Anterior cingulate cortex (tissue), 58 donors: ENCODE data around the gene LCA5L.
"Not testable (repeated sequence)": the region's sequence is repeated elsewhere in the genome, so short reads cannot be mapped to it uniquely, and the experiment has no call there.

Source experiments
- DNase-seq, 58 donors: peaks; one replicate each; lab custom pipeline; 2025; lab: John Stamatoyannopoulos, UW

Gene LCA5L

DNA sequence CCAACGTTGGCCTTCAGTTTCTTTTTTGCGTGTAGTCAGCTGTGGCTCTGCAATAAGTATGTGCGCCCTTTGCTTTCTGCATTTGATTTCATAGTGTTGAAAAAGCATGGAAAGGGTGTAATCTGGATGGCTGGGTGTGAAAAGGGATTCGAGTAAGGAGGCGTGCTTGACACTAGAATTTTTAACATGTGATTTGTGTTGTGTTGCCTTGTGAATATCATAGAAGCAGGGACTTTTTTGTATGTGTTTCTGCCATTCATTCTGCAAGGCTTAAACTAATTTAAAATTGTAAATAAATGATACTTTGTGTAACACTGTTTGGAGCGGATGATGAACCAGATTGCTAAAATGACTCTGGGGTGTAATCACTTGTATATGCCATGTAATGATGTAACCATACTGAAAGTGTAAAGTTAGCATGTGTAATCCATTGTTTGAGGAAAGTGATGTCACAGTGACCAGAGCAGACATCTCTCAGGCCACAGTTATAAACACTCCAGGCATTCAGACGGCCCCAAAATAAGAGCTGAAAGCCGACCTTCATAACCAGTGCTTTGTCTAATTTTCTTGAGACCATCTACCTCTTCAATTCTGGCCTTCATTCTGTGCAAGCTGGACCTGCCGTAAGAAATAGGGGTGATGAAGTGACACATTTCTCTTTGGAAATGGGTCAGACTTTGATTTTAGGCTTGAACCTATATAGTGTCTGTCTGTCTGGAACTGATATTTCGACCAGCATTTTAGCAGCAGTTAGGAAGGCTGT is 6.8 kb upstream of the LCA5L start:
- DNase-seq: peak in 14 of 58 donors; percentile 10 to 78 (median 38)

DNA sequence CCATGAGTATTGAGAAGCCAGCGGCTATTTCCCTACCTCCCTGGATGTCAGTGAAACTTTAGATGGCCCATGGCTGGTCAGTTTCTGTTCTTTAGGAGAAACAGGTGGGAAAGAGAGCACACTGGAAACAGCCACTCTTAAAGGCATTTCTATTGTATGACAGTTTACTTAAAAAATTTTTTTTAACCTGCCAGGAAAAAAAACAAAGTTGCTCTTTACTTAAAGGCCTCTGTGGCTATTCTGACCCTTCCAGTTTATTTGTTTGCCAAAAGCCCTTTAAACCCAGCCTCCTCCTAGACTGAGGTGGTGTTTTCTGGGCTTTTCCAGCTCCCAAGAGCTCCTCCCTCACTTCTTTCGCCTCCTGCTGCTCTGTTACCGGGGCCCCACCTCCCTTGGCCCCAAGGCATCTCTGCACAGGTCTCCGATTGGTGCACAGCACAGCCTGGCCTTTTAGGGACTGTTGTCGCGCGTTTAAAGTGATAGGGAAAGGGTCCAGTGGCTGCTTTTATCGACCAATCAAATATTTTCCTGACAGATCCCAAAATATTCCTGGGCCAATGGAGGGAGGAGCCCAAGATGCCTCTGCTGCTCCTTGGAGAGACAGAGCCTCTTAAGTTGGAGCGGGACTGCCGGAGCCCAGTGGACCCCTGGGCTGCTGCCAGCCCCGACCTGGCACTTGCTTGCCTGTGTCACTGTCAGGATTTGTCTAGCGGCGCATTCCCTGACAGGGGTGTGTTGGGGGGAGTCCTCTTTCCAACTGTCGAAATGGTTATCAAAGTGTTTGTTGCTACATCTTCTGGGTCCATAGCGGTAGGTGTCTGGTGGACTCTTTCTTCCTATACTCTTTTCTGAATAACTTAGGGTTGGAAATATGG is 6.0 kb upstream of the LCA5L start, which contains the start of gene SH3BGR:
Gene SH3BGR, plus strand, starts transcription at position 639 of the 875 bp plus-strand sequence. Its CDS starts 127 bp downstream, at position 766.
- peak in 44 of 58 donors; percentile 3 to 85 (median 48) for DNase-seq

GRCh38 chr21:39447264-39447663 is 1.7 kb upstream of the LCA5L start:
- no peak for DNase-seq

DNA sequence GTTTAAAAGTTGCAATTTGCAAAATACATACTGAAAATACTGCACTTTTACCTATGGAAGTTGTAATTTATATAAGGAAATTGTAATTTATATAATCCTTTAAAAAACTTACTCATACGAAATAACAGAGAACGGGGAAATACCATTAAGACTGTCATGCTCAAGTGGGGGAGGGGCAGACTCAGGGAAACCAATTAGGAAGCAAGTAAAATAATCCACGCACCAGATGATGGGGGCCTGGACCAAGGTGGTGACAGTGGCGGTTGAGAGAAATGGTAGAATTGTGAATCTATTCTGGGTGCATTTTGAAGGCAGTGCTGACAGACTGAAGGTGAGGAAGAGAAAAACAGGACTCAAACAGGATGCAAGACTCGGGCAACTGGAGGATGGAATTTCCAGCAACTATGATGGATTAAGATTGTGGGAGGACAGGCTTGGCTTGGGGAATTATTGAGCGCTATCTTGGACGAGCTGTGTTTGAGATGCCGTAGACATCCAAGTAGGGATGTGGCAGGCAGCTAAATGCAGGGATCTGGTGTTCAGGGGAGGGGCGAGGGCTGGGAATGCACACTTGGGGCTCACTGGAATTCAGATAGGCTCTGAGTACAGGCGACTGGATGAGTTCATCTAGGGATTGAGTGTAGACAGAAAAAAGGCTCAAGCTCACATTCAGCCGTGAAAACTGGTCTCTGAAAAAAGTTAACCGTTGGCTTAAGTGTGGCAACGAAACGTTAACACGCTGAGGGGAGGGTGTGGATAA is 977 bp downstream of the LCA5L start:
- DNase-seq: peak in 20 of 58 donors; percentile 3 to 53 (median 23)

GRCh38 chr21:39441502-39442475 is 3.8 kb downstream of the LCA5L start:
- DNase-seq: peak in 8 of 58 donors; percentile 4 to 55 (median 7)

GRCh38 chr21:39439232-39439631 is 6.3 kb downstream of the LCA5L start:
- DNase-seq: no peak

DNA sequence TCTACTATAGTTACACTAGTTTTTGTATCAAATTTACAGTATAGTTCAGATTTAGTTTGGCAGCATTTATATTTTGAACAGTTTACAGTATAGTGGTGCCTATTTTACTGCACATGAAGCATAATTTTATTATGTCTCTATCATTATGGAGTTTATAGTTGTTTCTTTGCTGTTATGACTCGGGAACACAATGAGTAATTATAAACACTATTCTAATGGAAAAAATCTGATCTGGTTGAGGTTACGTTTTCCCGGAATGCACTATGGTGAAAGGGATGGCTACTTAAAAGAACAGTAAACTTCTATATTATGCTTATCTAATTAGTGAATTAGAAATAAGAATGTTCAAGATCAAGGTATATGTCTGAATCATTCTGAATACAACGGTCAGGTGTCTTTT is 10.6 kb downstream of the LCA5L start:
- no peak for DNase-seq

DNA sequence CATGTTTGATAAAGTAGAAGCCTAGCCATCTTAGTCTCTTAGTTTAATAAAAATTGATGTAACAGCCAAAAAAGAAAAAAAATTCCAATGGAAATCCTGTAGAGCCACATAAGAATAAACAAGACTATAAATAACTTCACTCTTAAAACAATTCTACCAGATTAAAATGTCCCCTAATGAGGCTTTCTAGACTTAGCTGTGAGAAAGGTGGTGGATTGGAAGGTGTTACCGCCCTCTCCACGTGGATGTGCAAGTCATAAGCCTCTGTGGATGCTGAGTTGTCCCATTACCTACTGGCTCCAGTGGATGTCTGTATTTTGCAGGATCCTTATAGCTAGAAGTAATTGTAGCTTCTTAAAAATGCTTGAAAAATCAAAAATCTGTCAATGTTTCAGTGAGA is 14.6 kb downstream of the LCA5L start:
- DNase-seq: no peak

DNA sequence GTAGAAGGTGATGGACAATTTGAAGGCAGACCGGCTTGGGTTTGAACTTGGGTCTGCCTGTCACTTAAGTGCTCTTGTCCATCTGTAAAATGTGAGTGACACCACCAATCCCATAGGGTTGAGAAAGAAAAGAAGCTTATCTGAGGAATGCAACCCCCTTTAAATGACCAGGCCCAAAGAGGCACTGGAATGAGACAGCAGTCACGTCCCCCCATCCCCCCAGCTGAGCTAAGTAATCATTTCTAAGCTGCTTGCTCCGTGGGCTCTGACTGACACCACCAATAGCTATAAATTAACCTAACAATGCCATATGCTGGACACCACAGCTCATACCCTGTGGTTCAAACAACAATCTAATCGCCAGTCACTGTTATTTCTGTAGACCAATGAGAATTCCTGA is 15.1 kb downstream of the LCA5L start:
- DNase-seq: no peak

GRCh38 chr21:39430016-39430415 is 15.6 kb downstream of the LCA5L start:
- no peak for DNase-seq

DNA sequence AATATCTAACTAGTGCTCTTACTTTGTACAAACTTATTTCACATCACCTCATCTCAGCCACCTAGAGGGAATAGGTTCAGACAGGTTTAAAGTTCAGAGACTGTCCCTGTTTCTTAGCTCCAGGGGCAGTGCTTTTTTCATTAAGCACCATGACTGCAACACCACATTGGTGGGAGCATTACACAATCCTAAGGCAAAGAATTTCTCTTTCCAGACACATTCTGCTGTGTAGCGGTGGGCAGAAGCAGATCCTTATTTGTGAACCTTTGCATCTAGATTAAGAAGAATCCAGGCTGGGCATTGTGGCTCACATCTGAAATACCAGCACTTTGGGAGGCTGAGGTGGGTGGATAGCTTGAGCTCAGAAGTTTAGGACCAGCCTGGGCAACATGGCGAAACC is 16.1 kb downstream of the LCA5L start:
- DNase-seq: no peak

GRCh38 chr21:39422527-39423241 is 22.9 kb downstream of the LCA5L start:
- no peak for DNase-seq

- DNase-seq: not testable (repeated sequence)
Observed at GRCh38 chr21:39419204-39419603, 26.4 kb downstream of the LCA5L start.

- no peak for DNase-seq
Observed at GRCh38 chr21:39406065-39406464, 39.5 kb downstream of the LCA5L start.

DNA sequence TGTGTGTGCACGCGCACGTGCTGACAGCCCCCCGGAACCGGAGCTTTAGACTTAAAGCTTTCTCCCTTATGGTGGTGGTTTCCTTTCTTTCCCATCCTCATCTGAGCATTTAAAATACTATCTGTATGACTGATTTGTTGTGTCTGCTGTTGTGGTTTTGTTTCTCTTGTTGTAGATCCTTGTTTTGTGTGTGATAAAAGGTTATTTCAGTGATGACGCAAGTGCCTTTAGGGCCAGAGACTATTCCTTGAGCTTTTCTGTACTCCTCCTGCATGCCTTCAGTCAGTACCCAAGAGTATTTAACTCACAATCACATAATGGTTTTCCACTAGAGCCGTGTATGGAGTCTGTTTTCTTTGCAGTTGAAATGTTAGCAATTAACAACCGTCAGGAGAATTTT is 45.4 kb downstream of the LCA5L start:
- no peak for DNase-seq

GRCh38 chr21:39397646-39398385 is 47.8 kb downstream of the LCA5L start:
- no peak for DNase-seq

DNA sequence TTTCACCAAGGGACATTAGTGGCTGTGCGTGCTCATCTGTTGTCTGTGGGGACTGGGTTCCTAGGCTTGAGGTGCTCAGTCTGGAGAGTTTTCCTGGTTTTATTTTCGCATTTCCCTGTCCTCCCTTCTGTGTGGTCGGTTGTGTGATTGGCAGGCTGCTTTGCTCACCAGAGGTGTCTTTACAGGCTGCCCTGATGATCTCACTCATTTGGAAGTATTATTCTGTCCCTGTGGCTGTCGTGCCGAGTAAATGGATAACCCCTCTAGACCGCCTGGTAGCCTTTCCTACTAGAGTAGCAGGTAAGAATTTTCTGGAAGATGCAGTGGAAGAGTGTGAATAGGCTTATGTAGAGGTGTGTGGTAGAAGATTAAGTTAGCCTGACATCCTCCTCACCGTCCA is 52.6 kb downstream of the LCA5L start:
- DNase-seq: no peak

- no peak for DNase-seq
Observed at GRCh38 chr21:39390212-39390765, 55.3 kb downstream of the LCA5L start.
